ENCODE measurements around the gene ATG7. TPM values are rescaled to one million over a fixed set of nuclear protein-coding genes. Genes with fewer than 3 reads are reported as not detected.
"Not testable (repeated sequence)": the region's sequence is repeated elsewhere in the genome, so short reads cannot be mapped to it uniquely, and the experiment has no call there.

ATG7 gene
- total RNA-seq, 2 experiments from 2014 or later: 30.5 to 33.6 TPM

DNA sequence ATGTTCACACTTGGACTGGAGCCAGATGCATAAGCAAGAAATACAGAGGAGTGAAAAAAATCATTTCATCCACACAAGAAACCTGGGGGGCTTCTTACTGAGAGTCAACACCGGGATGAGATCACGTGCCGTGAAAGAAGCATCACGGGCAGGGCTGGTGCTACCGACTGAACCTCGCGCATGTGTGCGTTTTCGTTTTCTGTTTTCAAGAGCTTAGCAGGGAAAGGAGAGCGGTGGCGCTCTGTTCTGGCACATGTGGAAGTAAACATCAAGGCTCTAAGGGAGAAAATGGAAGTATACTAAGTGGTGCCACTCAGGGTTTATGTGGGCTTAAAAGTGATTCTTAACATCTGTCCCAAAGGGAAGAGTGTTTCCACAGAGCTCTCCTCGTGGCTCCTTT, 315.6 kb downstream of the ATG7 start:
- H3K36me3 Mint-ChIP-seq: no peaks in the 10 kb centered on the region
- no peaks in the 10 kb centered on the region for H3K9me3 Mint-ChIP-seq
- H3K27me3 Mint-ChIP-seq: no peaks in the 10 kb centered on the region
- no peak overlapping the region for H3K27ac Mint-ChIP-seq
- intact Hi-C loops (cut with micrococcal nuclease): no loop called here
- no peak for DNase-seq
- peaks cover 34% of the 10 kb centered on the region for H3K4me1 Mint-ChIP-seq (ENCODE audit: low read depth)
- ChIA-PET CTCF (no interaction called here), POLR2A (no interaction called here)
- no peak overlapping the region for H3K4me3 Mint-ChIP-seq

DNA sequence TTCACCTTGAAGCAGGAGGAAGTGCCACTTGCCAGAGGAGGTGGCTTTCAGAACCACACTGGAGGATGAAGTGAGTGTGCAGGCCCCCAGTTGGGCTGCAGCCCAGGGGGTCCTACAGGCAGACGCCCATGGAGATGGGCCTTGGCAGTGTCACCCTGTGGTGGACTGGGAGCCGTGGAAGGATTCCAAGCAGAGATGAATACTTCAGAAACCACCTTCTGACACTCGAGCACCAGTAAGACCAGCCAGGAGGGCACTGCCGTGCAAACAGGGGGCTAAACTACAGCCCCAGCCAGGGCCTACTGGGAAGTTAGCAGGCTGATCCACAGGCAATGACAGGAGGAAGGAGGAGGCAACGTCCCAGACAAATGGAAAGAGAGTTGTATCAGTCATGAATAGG, 316.1 kb downstream of the ATG7 start:
- Mint-ChIP-seq H3K27ac (no peak overlapping the region), H3K4me1 (ENCODE audit: low read depth) (peaks cover 31% of the 10 kb centered on the region), H3K4me3 (no peak overlapping the region), H3K36me3 (no peaks in the 10 kb centered on the region), H3K9me3 (no peaks in the 10 kb centered on the region), H3K27me3 (no peaks in the 10 kb centered on the region)
- intact Hi-C loops (cut with micrococcal nuclease): no loop called here
- DNase-seq: no peak
- POLR2A ChIA-PET: no interaction called here
- CTCF ChIA-PET: no interaction called here

DNA sequence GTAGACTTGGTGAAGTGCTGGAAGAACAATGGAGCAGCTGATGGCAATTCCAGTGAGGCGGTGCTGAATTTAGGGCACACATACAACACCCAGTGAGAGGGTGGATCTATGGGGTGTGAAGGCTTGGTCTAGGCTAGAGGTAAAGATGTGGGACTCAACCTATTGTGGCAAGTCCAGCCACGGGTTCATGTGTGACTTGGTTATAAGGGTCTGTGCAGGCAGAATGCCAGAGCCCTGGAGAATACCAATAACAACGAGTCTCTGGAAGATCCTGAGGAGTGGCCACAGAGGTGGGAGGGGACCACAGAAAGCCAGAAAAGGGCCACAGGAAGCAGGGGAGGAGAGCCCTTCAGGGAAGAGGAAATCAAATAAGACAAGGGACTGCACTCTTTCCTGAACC, 316.6 kb downstream of the ATG7 start:
- H3K27ac Mint-ChIP-seq: no peak overlapping the region
- POLR2A ChIA-PET: no interaction called here
- intact Hi-C loops (cut with micrococcal nuclease): no loop called here
- no peak overlapping the region for H3K4me3 Mint-ChIP-seq
- H3K36me3 Mint-ChIP-seq: no peaks in the 10 kb centered on the region
- peaks cover 29% of the 10 kb centered on the region for H3K4me1 Mint-ChIP-seq (ENCODE audit: low read depth)
- H3K27me3 Mint-ChIP-seq: no peaks in the 10 kb centered on the region
- no peaks in the 10 kb centered on the region for H3K9me3 Mint-ChIP-seq
- no peak for DNase-seq
- CTCF ChIA-PET: no interaction called here

DNA sequence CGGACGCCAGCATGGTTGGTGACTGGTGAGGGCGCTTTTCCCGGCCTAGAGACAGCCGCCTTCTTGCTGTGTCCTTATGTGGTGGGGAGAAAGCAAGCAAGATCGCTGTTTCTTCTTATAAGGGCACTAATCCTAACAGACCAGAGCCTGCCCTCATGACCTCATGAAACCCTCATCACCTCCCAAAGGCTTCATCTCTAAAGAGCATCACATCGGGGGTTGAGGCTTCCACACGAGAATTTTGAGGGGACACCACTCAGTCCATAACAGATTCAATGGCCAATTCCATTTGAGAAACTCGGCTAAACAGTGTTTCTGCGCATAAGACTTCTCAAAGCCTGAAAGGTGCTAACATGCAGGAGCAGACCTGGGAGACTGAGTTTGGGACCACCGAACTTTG, 317.5 kb downstream of the ATG7 start:
- no peak overlapping the region for H3K4me3 Mint-ChIP-seq
- H3K27ac Mint-ChIP-seq: no peak overlapping the region
- intact Hi-C loops (cut with micrococcal nuclease): no loop called here
- CTCF ChIA-PET: interaction anchor here (0.7 kb wide), 1 partner anchor 214 kb away, joined by 3 read pairs; no protein-coding TSS in a partner anchor
- no peaks in the 10 kb centered on the region for H3K36me3 Mint-ChIP-seq
- POLR2A ChIA-PET: no interaction called here
- H3K4me1 Mint-ChIP-seq (ENCODE audit: low read depth): peaks cover 21% of the 10 kb centered on the region
- no peak for DNase-seq
- no peaks in the 10 kb centered on the region for H3K27me3 Mint-ChIP-seq
- no peaks in the 10 kb centered on the region for H3K9me3 Mint-ChIP-seq

DNA sequence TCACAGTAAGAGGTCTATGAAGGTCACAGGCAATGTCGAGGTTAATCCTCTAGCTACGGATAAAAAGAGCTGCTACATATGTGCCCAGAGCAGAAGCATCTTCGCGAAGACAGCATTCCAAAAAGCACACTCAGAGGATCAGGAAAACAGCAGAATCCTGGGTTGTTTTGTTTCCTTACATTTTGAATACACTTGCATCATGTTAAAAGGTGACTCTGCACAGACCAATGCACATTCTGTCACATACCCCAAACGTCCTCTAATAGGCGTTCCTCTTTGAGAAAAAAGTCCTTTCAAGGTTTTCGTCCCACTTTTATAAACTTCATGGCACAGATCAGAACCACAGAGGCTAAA, 318.8 kb downstream of the ATG7 start:
- Mint-ChIP-seq H3K27ac (no peak overlapping the region), H3K27me3 (no peaks in the 10 kb centered on the region), H3K4me1 (ENCODE audit: low read depth) (peaks cover 14% of the 10 kb centered on the region), H3K9me3 (no peaks in the 10 kb centered on the region), H3K4me3 (no peak overlapping the region), H3K36me3 (peaks cover 2% of the 10 kb centered on the region)
- ChIA-PET POLR2A (interaction anchor here (0.6 kb wide), 1 partner anchor 20 kb away, joined by 3 read pairs; no protein-coding TSS in a partner anchor), CTCF (no interaction called here)
- no peak for DNase-seq
- intact Hi-C loops (cut with micrococcal nuclease): no loop called here

DNA sequence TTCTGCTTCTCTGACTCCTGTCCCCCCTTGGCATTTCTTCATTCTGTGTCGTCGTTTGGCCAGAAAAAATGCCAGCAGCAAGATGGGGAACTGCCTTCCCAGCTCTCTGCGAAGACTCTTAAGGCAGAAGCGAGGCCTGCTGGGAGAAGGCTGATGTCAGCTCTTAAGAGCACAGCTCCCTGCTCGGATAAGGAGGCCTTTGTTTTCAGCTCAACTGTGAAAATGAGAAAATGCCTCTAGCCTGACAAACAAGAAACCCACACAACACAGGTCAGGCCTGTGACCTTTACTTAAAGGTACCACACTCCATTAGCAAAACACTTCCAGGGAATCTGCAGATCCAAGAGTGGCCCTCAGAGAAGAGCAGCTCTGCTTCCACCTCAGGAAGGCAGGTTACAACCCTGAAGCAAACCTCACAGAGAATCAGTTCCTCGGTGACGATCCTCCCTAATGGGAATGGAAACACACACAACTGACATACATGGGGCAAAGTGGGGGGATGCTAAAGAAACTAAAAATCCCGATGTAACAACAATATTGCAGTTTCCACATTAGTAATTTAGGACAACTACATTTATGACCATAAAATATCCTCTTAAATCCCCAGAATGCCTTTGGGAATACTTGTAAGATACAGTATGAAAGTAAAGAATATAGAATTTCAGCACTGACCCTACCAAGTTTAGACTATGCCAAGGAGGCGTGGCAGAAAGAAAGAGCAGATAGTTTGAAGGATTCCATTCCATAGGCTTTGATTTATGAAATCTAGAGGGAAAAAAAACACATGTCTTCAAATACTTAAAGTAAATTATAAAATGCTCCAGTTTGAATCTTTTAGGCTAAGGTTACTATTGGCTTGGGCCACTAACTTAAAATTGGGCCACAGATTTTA, 319.4 kb downstream of the ATG7 start:
- CTCF ChIA-PET: no interaction called here

DNA sequence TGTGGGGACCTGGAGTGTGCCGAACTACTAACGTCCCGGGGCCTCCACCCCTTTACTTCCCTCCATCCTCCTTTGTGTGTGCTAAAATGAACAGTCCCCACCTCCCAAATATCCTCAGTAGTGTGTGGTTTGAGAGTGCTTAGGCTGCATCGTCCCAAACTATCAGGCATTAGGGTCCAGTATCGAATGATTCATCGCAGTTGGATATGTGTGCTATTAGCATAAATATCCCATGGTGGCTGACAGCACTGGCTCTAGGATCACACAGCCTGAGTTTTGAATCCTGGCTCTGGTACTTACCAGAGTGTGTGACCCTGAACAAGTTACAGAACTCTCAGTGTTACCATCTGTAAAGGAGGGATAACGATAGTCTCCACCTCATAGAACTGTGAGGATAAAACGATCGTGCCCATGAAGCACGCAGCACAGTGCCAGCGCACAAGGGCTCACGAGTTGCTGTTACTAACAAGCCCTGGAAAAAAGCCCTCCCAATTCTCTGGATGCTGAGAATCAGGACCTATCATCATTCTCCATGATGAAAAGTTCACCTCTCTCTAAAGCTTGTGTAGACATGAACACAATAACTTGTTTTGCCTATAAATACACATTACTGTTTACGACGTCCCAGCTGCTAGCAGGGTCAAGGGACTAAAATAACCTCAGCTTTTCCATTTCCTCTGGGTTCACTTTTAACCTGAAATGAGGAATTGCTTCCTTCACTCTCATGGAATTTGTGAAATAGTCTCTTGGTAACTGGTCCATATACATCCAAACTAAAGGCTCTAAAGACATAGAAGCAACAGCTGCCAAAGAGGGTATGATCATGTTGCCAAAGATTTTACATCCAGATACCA, 320.5 kb downstream of the ATG7 start:
- Mint-ChIP-seq H3K27ac (no peak overlapping the region), H3K27me3 (no peaks in the 10 kb centered on the region), H3K4me3 (no peak overlapping the region), H3K4me1 (ENCODE audit: low read depth) (peaks cover 13% of the 10 kb centered on the region), H3K9me3 (no peaks in the 10 kb centered on the region), H3K36me3 (peaks cover 11% of the 10 kb centered on the region)
- ChIA-PET CTCF (no interaction called here), POLR2A (no interaction called here)
- DNase-seq: no peak
- intact Hi-C loops (cut with micrococcal nuclease): no loop called here

More for the DNA sequence above, 319.4 kb downstream of the ATG7 start:
- Mint-ChIP-seq H3K4me3 (no peak overlapping the region), H3K36me3 (peaks cover 2% of the 10 kb centered on the region), H3K27ac (no peak overlapping the region), H3K9me3 (no peaks in the 10 kb centered on the region), H3K27me3 (no peaks in the 10 kb centered on the region), H3K4me1 (ENCODE audit: low read depth) (peaks cover 14% of the 10 kb centered on the region)
- intact Hi-C loops (cut with micrococcal nuclease): no loop called here
- POLR2A ChIA-PET: no interaction called here
- DNase-seq: no peak

DNA sequence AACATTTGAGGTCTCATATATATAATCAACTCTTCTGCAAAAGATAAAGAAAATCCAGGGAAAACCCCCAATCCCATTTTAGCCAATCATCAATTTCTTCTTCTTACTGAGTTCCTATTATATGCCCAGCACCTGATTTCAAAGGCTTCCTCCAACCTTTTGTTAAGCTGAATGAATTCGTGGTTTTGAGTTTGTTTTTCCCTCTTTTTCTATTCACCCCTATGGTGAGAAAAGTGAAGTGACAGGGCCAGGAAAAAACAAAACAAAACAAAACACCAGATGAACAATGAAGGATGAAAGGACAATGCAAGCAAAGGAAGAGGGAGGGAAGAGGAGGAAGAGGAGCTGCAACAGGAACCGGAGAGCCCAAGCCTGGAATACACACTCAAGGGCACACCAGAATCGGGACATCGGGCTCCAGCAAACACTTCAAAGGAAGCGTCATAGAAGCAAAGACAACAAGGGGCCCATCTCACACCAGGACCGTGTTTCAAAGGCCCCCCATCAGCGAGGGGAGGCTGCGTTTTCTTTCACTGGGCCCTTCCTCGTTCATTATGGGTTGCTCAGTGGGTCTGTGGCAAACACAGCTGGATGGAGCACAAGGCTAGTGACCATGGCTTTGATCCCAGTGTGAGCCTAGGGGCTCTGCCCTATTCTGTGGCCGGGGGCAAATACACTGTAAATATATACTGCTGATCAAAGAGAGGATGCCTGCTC, 321.3 kb downstream of the ATG7 start:
- peaks cover 19% of the 10 kb centered on the region for H3K36me3 Mint-ChIP-seq
- ChIA-PET CTCF (no interaction called here), POLR2A (no interaction called here)
- H3K9me3 Mint-ChIP-seq: no peaks in the 10 kb centered on the region
- DNase-seq: no peak
- H3K27ac Mint-ChIP-seq: no peak overlapping the region
- no peaks in the 10 kb centered on the region for H3K27me3 Mint-ChIP-seq
- peaks cover 12% of the 10 kb centered on the region for H3K4me1 Mint-ChIP-seq (ENCODE audit: low read depth)
- H3K4me3 Mint-ChIP-seq: no peak overlapping the region
- intact Hi-C loops (cut with micrococcal nuclease): no loop called here

DNA sequence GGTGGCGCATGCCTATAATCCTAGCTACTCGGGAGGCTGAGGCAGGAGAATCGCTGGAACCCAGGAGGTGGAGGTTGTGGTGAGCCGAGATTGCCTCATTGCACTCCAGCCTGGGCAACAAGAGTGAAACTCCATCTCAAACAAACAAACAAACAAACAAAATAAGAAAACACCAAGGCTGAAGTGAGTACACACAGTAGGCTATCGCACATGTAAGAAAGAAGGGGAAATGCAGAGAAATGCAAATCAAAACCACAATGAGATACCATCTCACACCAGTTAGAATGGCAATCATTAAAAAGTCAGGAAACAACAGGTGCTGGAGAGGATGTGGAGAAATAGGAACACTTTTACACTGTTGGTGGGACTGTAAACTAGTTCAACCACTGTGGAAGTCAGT, 322.8 kb downstream of the ATG7 start:
- H3K4me1 Mint-ChIP-seq (ENCODE audit: low read depth); H3K27me3 Mint-ChIP-seq; DNase-seq; intact Hi-C loops (cut with micrococcal nuclease); POLR2A ChIA-PET; CTCF ChIA-PET; H3K27ac Mint-ChIP-seq; H3K9me3 Mint-ChIP-seq; H3K4me3 Mint-ChIP-seq: not testable (repeated sequence)
- H3K36me3 Mint-ChIP-seq: peaks cover 23% of the 10 kb centered on the region

DNA sequence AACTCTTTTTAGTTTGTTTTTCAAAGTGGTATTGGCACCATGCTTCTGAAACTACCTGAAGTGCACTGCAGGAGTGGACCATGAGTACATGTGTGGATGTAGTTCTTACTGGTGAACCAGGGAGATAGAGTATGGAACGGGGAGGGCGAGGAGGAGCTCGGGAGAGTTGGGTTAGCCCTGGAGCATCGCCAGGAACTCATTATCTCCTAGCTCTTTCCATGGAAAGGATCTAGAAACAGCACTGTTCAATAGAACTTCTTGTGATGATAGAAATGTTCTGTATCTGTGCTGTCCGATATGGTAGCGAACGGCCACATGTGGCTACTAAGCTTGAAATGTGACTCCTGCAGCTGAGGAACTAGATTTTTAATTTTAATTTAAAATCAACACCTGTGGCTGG, 324.2 kb downstream of the ATG7 start:
- Mint-ChIP-seq H3K4me1 (ENCODE audit: low read depth) (peaks cover 2% of the 10 kb centered on the region), H3K9me3 (no peaks in the 10 kb centered on the region), H3K27me3 (no peaks in the 10 kb centered on the region), H3K36me3 (peaks cover 32% of the 10 kb centered on the region), H3K4me3 (no peak overlapping the region), H3K27ac (no peak overlapping the region)
- no peak for DNase-seq
- ChIA-PET POLR2A (no interaction called here), CTCF (no interaction called here)
- intact Hi-C loops (cut with micrococcal nuclease): no loop called here

DNA sequence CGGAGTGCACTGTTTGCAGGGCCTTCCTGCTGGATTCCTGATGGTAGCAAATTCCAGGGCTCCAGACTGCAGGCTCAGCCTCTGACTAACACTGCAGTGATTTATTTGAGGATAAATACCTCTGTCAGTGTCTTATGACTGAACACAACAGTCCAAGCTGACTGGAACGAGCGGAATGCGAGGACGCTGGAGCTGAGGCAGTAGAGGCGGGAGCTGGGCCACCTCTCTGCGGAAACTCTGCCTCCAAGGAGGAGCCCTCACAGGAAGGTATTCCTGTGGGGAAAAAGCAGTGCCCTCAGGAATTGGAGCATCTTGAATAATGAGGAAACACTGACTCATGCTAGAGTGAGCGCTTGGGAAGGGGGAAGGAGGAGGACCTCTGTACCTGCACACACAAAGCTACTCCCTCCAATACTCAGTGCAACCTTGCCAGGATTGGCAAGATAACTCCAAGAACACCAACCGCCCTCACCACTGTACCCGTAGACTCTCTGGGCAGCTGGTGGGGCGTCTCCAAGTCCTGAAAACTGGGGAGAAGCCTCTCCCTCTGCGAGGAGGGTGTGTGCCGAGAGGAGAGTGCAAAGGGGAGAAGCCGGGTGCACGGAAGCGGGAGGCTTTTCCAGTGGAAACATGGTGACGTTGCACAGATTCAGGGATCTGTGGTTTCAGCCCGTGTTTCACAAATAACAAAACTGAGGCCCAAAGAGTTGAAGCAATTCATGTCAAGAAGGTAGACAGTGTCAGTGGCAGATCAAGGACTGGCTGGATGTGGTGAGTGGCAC, 328.5 kb downstream of the ATG7 start:
- Mint-ChIP-seq H3K27ac (no peak overlapping the region), H3K9me3 (no peaks in the 10 kb centered on the region), H3K4me3 (no peak overlapping the region), H3K36me3 (peaks cover 34% of the 10 kb centered on the region), H3K27me3 (no peaks in the 10 kb centered on the region), H3K4me1 (ENCODE audit: low read depth) (no peaks in the 10 kb centered on the region)
- POLR2A ChIA-PET: no interaction called here
- CTCF ChIA-PET: no interaction called here
- DNase-seq: no peak
- intact Hi-C loops (cut with micrococcal nuclease): no loop called here

Measured in activated CD4-positive, alpha-beta memory T cell treated with anti-CD3 and anti-CD28 coated beads for 36 hours (primary cell).